ENCODE measurements around the gene POLR2E.
"Not testable (repeated sequence)": the region's sequence is repeated elsewhere in the genome, so short reads cannot be mapped to it uniquely, and the experiment has no call there.

The POLR2E gene

DNA sequence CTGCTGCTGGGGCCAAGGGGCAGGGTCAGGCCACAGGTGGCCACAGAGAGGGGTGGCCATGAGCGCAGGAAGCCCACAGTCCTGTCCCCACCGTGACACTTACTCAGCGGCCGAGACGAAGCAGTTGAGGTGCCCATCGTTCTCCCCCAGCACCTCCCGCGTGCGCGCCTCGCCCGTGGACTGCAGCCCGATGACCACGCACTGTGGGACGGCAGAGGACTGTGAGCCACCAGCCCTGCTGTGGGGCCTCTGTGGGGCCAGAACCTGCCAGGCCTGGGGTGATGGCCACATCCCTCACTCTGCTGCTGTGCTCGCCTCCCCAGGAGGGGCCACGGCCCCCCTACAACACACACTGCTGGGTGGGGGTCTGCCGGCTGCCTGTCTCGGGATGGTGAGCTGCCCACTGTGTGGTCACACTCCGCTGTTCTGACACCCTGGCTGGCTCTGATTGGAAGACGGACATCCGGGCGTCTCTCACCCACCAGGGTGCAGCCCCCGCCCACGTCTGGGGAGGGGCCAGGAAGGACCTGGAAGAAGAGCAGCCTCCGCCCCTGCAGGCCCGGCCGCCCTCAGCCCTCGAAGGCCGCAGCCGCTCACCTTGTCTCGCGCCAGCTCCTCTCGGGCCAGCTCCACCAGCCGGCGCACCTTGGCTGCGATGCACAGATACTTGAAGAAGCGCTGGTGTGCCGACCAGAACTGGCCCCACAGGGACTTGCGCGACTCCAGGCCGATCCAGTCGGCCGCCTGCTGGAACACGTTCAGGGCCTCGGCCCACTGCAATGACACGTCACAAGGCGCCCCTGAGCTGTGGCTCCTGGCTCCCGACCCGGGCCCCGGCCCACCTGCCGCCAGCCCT lies 21.8 kb upstream of the POLR2E start:
- H3K27ac ChIP-seq (ENCODE audit: low read depth, low read length): no peak overlapping the region
- no peaks in the 10 kb centered on the region; the same call in 1 of the 2 replicates for H3K4me1 ChIP-seq (ENCODE audit: control insufficient read depth, insufficient read depth, low read length)
- H3K27me3 ChIP-seq (ENCODE audit: control insufficient read depth, insufficient read depth, low read length): no peaks in the 10 kb centered on the region
- H3K9ac ChIP-seq (ENCODE audit: low read depth, low read length): no peak overlapping the region
- H3K36me3 ChIP-seq (ENCODE audit: control insufficient read depth, insufficient read depth, low read length): peaks cover 60% of the 10 kb centered on the region
- no peak overlapping the region for H3K4me3 ChIP-seq (ENCODE audit: low read depth, low read length)
- H3K9me3 ChIP-seq (ENCODE audit: control insufficient read depth, insufficient read depth, low read length): no peaks in the 10 kb centered on the region

DNA sequence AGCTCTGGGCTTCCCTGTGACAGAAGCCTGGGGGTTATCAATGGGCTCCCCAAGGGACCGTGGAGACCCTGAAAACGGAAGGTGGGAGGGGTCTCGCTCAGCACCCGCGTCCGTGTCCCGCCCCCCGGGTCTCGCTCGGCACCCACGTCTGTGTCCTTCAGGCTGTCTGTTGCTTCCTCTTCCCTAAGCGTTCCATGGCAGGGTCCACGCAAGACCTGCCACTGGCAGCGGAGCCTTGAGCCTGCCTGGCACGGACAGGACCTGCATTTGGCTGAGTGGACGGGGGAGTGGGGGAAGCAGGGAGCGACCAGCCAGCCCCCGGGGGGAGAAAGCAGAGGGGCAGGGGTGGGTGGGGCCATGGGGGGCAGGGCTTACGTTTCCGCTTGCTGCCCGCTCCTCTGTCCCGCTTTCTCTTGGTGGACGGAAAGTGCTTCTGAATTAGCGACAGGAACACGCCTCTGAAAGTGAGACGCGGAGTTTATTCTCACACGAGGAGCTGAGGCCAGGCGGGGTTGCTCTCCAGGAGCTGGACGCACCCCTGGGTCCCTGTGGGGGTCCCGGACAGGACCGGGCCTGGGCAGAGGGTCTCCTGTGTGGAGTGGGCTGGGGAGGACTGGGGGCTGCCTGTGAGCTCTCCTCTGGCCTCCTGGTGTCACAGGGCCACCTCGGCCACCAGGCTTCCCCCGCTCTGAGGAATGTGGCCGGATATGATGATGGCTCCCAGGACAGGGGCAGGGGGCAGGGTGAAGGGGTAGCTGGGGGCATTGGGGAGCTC lies 20.7 kb upstream of the POLR2E start:
- Histone ChIP-seq H3K27me3 (ENCODE audit: control insufficient read depth, insufficient read depth, low read length) (no peaks in the 10 kb centered on the region), H3K4me3 (ENCODE audit: low read depth, low read length) (no peak overlapping the region), H3K9me3 (ENCODE audit: control insufficient read depth, insufficient read depth, low read length) (no peaks in the 10 kb centered on the region), H3K9ac (ENCODE audit: low read depth, low read length) (no peak overlapping the region), H3K36me3 (ENCODE audit: control insufficient read depth, insufficient read depth, low read length) (peaks cover 52% of the 10 kb centered on the region), H3K27ac (ENCODE audit: low read depth, low read length) (no peak overlapping the region), H3K4me1 (ENCODE audit: control insufficient read depth, insufficient read depth, low read length) (no peaks in the 10 kb centered on the region; the same call in 1 of the 2 replicates)

DNA sequence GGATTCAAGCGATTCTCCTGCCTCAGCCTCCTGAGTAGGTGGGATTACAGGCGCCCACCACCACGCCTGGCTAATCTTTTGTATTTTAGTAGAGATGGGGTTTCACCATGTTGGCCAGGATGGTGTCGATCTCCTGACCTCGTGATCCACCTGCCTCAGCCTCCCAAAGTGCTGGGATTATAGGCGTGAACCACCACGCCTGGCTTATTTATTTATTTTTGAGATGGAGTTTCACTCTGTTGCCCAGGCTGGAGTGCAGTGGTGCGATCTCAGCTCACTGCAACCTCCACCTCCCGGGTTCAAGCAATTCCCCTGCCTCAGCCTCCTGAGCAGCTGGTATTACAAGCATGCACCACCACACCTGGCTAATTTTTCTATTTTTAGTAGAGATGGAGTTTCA lies 19.6 kb upstream of the POLR2E start:
- not testable (repeated sequence) for H3K4me1 ChIP-seq (ENCODE audit: control insufficient read depth, insufficient read depth, low read length); H3K9ac ChIP-seq (ENCODE audit: low read depth, low read length); H3K27ac ChIP-seq (ENCODE audit: low read depth, low read length); H3K27me3 ChIP-seq (ENCODE audit: control insufficient read depth, insufficient read depth, low read length); H3K9me3 ChIP-seq (ENCODE audit: control insufficient read depth, insufficient read depth, low read length); H3K4me3 ChIP-seq (ENCODE audit: low read depth, low read length)
- H3K36me3 ChIP-seq (ENCODE audit: control insufficient read depth, insufficient read depth, low read length): peaks cover 48% of the 10 kb centered on the region

DNA sequence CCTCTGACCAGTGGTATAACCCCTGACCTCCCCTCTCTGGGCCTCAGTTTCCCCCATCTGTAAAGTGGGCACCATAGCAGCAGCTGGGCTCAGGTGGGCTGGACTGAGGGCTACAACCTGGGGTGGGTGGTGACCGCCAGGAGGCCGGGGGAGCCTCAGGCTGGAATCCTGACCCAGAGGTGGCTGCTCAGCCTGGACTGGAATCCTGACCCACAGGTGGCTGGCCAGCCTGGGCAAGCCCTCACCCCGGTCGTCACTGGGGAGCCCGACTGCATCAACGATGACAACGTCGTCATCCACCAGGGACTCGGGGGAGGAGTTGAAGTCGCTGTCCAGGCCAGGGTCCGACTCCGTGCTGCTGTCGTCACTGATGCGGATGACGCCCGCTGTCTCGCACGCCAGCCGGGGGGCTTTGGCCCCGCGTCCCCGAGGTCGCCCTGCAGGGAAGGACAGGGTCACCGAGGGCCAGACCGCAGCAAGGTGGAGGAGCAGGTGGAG lies 18.9 kb upstream of the POLR2E start:
- H3K36me3 ChIP-seq (ENCODE audit: control insufficient read depth, insufficient read depth, low read length): peaks cover 42% of the 10 kb centered on the region
- no peak overlapping the region for H3K9ac ChIP-seq (ENCODE audit: low read depth, low read length)
- peak overlapping the region; percentile 66 for H3K27ac ChIP-seq (ENCODE audit: low read depth, low read length)
- no peaks in the 10 kb centered on the region; the same call in 1 of the 2 replicates for H3K4me1 ChIP-seq (ENCODE audit: control insufficient read depth, insufficient read depth, low read length)
- no peaks in the 10 kb centered on the region for H3K9me3 ChIP-seq (ENCODE audit: control insufficient read depth, insufficient read depth, low read length)
- no peaks in the 10 kb centered on the region for H3K27me3 ChIP-seq (ENCODE audit: control insufficient read depth, insufficient read depth, low read length)
- H3K4me3 ChIP-seq (ENCODE audit: low read depth, low read length): no peak overlapping the region

DNA sequence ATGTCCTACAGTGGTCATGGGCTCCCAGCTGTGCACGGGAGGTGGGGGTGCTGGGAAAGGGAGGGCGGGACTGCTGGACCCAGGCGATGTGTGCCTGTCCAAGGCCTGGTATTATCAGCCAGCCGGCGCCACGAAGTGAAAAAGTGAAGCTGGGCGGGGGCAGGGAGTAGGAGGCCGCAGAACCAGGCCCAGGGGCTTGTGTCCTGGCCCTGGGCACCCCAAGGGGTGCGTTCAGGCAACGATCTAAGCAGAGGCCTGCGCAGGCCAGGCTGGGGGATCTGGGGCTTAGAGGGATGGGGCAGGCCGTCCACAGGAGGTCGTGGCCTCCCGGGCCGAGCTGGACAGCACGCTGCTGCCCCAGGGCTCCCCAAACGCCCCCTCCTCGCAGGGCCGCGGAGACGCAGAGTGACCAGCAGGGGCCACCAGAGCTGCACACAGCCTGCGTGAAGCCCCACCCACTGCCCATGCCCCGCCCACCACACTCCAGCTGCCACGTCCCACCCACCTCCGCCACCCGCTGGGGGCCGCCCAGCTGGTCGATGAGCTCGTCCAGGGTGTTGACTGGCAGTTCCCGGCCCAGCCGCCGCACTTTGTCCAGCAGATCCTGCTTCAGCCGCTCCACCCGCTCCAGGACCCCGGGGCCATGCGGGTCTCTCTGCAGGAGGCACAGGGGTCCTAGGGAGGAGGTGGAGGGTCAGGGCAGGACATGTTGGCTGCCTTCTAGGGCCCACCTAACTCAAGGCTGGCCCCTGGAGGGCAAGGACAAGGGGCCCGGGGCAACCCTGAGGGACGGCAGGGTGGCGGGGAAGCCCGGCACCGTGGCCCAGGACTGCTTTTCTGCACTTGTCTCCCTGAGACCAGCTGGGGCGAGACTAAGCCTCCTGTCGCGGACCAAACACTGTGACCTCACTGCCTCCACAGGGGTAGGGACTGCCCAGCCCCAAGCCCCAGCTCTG lies 18.1 kb upstream of the POLR2E start:
- no peaks in the 10 kb centered on the region for H3K9me3 ChIP-seq (ENCODE audit: control insufficient read depth, insufficient read depth, low read length)
- H3K9ac ChIP-seq (ENCODE audit: low read depth, low read length): peak overlapping the region; percentile 12; the same call in 1 of the 2 replicates
- peaks cover 41% of the 10 kb centered on the region for H3K36me3 ChIP-seq (ENCODE audit: control insufficient read depth, insufficient read depth, low read length)
- H3K27me3 ChIP-seq (ENCODE audit: control insufficient read depth, insufficient read depth, low read length): no peaks in the 10 kb centered on the region
- no peaks in the 10 kb centered on the region; the same call in 1 of the 2 replicates for H3K4me1 ChIP-seq (ENCODE audit: control insufficient read depth, insufficient read depth, low read length)
- peak overlapping the region; percentile 66 for H3K27ac ChIP-seq (ENCODE audit: low read depth, low read length)
- no peak overlapping the region for H3K4me3 ChIP-seq (ENCODE audit: low read depth, low read length)

DNA sequence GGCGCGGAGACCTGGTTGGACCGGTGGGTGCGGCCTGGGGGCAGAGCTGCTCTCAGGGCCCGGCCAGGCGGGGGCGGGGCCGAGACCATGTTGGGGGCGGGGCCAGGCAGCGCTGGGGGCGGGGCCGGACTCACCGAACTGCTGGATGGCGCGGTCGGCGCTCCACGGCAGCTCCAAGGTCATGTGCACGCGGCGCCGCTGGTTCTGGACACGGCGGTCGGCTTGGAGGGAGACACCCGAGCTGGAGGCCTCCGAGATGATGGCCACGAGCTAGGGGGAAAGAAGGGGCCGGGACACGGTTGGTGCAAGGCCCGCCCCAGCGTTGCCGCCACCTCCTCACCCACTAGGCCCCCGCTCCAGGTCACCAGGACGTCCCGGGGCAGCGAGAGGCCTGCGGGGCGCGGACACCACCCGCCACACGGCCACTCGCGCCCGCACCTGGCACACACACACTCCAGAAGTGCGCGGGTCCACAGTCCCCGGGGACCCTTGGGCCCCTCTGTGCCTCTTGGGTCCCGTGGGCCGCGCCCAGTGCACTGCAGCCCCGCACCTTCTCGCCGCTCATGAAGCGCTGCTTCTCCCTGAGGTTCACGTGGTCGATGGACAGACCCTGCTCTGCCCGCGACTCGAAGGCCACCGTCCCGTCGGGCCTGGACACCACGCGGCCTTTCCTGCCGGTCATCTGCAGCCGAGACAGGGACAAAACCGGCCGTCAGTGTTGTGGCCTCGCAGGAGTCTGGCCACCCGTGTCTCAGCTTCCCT lies 17.3 kb upstream of the POLR2E start:
- no peak overlapping the region for H3K4me3 ChIP-seq (ENCODE audit: low read depth, low read length)
- no peaks in the 10 kb centered on the region for H3K9me3 ChIP-seq (ENCODE audit: control insufficient read depth, insufficient read depth, low read length)
- no peak overlapping the region for H3K27ac ChIP-seq (ENCODE audit: low read depth, low read length)
- peak overlapping the region; percentile 12; the same call in 1 of the 2 replicates for H3K9ac ChIP-seq (ENCODE audit: low read depth, low read length)
- H3K36me3 ChIP-seq (ENCODE audit: control insufficient read depth, insufficient read depth, low read length): peaks cover 38% of the 10 kb centered on the region
- no peaks in the 10 kb centered on the region; the same call in 1 of the 2 replicates for H3K4me1 ChIP-seq (ENCODE audit: control insufficient read depth, insufficient read depth, low read length)
- H3K27me3 ChIP-seq (ENCODE audit: control insufficient read depth, insufficient read depth, low read length): no peaks in the 10 kb centered on the region

DNA sequence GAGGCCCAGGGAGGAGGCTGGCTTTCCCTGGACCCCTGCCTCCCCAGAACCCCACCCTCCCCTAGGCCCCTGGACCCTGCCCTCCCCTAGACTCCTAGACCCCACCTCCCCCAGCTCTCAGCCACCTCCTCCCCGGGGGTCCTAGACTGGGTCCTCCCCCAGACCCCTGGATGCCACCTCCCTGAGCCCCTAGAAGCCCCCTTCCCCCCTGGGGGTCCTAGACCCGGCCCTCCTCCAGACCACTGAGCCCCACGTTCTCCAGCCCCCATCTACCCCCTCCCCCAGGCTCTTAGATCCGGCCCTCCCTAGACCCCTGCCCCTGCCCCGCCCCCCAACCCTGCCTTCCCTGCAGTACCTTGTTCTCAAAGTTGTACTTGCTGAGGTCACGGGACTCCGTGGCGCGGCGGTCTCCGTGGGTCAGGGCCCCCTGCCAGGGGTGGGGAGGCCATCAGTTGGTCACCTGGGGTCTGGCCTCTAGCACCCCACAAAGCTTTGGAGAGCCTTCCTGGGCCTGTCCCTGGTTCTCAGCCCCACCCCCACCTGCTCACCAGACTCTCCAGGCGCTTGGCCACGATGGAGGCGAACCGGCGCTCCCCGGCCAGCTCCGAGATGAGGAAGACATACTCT lies 16.6 kb upstream of the POLR2E start:
- Histone ChIP-seq H3K27me3 (ENCODE audit: control insufficient read depth, insufficient read depth, low read length) (no peaks in the 10 kb centered on the region), H3K27ac (ENCODE audit: low read depth, low read length) (no peak overlapping the region), H3K4me1 (ENCODE audit: control insufficient read depth, insufficient read depth, low read length) (no peaks in the 10 kb centered on the region; the same call in 1 of the 2 replicates), H3K9me3 (ENCODE audit: control insufficient read depth, insufficient read depth, low read length) (no peaks in the 10 kb centered on the region), H3K9ac (ENCODE audit: low read depth, low read length) (no peak overlapping the region), H3K36me3 (ENCODE audit: control insufficient read depth, insufficient read depth, low read length) (peaks cover 38% of the 10 kb centered on the region), H3K4me3 (ENCODE audit: low read depth, low read length) (no peak overlapping the region)

DNA sequence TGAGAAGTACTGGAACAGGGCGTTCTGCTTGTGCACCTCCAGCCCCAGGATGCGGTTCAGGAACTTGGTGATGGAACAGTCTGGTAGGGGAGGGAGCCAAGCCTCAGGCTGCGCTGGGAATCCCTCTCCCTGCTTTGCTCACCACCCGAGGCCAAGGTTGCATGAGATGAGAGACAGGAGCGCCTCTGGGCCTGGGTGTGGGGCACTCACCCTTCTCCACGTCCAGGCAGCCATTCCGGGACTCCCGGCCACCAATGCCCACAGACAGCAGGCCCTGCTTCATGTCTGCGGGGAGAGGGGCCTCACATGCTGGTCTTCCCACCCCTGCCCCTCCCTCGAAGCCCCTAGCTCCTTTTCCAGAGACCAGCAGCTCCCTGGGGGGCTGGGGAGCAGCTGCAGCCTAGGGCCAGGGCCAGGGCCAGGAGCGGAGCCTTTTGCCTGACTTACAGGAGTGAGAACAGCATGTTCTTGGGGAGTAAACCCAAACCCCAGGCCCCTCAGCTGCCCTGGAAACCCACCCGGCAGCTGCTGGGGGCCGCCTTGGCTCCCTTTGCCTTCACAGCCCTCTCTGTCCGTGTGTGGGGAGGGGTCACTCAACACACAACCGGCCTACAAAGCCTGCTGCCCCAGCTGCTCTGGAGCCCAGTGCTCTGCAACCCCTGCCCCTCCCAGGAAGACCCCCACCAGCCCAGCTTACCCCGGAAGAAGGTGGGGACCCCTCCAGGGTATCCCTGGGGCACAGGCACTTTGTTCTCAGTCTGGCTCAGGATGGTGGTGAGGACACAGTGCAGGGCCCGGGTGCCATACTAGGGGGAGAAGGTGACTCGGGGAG lies 15.8 kb upstream of the POLR2E start:
- Histone ChIP-seq H3K27ac (ENCODE audit: low read depth, low read length) (no peak overlapping the region), H3K9me3 (ENCODE audit: control insufficient read depth, insufficient read depth, low read length) (no peaks in the 10 kb centered on the region), H3K9ac (ENCODE audit: low read depth, low read length) (no peak overlapping the region), H3K36me3 (ENCODE audit: control insufficient read depth, insufficient read depth, low read length) (peaks cover 38% of the 10 kb centered on the region), H3K4me1 (ENCODE audit: control insufficient read depth, insufficient read depth, low read length) (no peaks in the 10 kb centered on the region; the same call in 1 of the 2 replicates), H3K4me3 (ENCODE audit: low read depth, low read length) (no peak overlapping the region), H3K27me3 (ENCODE audit: control insufficient read depth, insufficient read depth, low read length) (no peaks in the 10 kb centered on the region)
